GM23338 (cell line): ENCODE results near the gene NTM. TPM values are rescaled to one million over a fixed set of nuclear protein-coding genes. Genes with fewer than 3 reads are reported as not detected.

Experiments used
- ATAC-seq: fragments of 200-7000 bp; cut with Tn5 transposase; 3 replicates; pipeline ENCODE4 v1.9.1; 2020
- DNase-seq: peaks from one replicate; pipeline ENCODE4 v3.0.0-alpha.2; 2015; ENCODE audit warnings: low spot score
- H2AFZ ChIP-seq: fragments of 200-600 bp; sonication (generic); 2 replicates; pipeline ENCODE4 v1.8.0; 2016; ENCODE audit warnings: antibody characterized with exemption, mild to moderate bottlenecking, moderate library complexity
- H3F3A ChIP-seq: fragments of 200-600 bp; sonication (generic); replicated peaks from 2 replicates; pipeline ENCODE4 v1.8.0; 2017; ENCODE audit warnings: antibody characterized with exemption, mixed run types, low read depth
- H3K27ac ChIP-seq: fragments of 200-600 bp; sonication (generic); 2 replicates; pipeline ENCODE4 v1.6.1; 2016; ENCODE audit warnings: low read depth
- H3K27me3 ChIP-seq: fragments of 200-600 bp; sonication (generic); 2 replicates; pipeline ENCODE4 v1.8.0; 2016; ENCODE audit warnings: mild to moderate bottlenecking, mixed run types, moderate library complexity; ENCODE audit not compliant: insufficient read depth
- H3K36me3 ChIP-seq: fragments of 200-600 bp; sonication (generic); 2 replicates; pipeline ENCODE4 v1.8.0; 2016; ENCODE audit warnings: mild to moderate bottlenecking; ENCODE audit not compliant: insufficient read depth
- H3K4me1 ChIP-seq: fragments of 200-600 bp; sonication (generic); 2 replicates; pipeline ENCODE4 v1.8.0; 2016; ENCODE audit warnings: mild to moderate bottlenecking, moderate library complexity; ENCODE audit not compliant: insufficient read depth
- H3K4me2 ChIP-seq: fragments of 200-600 bp; sonication (generic); 2 replicates; pipeline ENCODE4 v1.7.1; 2017; ENCODE audit warnings: mixed run types
- H3K4me3 ChIP-seq: fragments of 200-600 bp; sonication (generic); 2 replicates; pipeline ENCODE4 v1.6.1; 2016; ENCODE audit warnings: mixed run types
- H3K79me2 ChIP-seq: fragments of 200-600 bp; sonication (generic); replicated peaks from 2 replicates; pipeline ENCODE4 v1.8.0; 2017; ENCODE audit warnings: mild to moderate bottlenecking; ENCODE audit not compliant: insufficient read depth
- H3K9me2 ChIP-seq: fragments of 200-600 bp; sonication (generic); 2 replicates; pipeline ENCODE4 v1.8.0; 2017; ENCODE audit not compliant: insufficient read depth
- H4K20me1 ChIP-seq: fragments of 200-600 bp; sonication (generic); replicated peaks from 2 replicates; pipeline ENCODE4 v1.8.0; 2017; ENCODE audit warnings: mild to moderate bottlenecking; ENCODE audit not compliant: insufficient read depth
- H3K27ac Mint-ChIP-seq: 2 replicates; pipeline ENCODE4 v1.8.0; 2020; ENCODE audit warnings: inconsistent platforms, mild to moderate bottlenecking, moderate library complexity, mixed read lengths
- H3K27me3 Mint-ChIP-seq: 3 replicates; pipeline ENCODE4 v1.8.0; 2022; ENCODE audit warnings: low read depth, mild to moderate bottlenecking, moderate library complexity, mixed read lengths, inconsistent platforms; ENCODE audit not compliant: insufficient read depth, poor library complexity
- H3K36me3 Mint-ChIP-seq: 3 replicates; pipeline ENCODE4 v1.8.0; 2021; ENCODE audit warnings: low read depth, mild to moderate bottlenecking, inconsistent platforms, moderate library complexity, mixed read lengths
- H3K4me1 Mint-ChIP-seq: 3 replicates; pipeline ENCODE4 v1.8.0; 2020; ENCODE audit warnings: mild to moderate bottlenecking, inconsistent platforms, mixed read lengths
- H3K4me3 Mint-ChIP-seq: 3 replicates; pipeline ENCODE4 v1.8.0; 2021; ENCODE audit warnings: moderate library complexity, mild to moderate bottlenecking, inconsistent platforms, mixed read lengths
- H3K9me3 Mint-ChIP-seq: 3 replicates; pipeline ENCODE4 v1.8.0; 2020; ENCODE audit warnings: moderate library complexity, mild to moderate bottlenecking, inconsistent platforms, mixed read lengths
- CREB1 ChIP-seq: fragments of 250-450 bp; sonication (Bioruptor Pico); IDR thresholded peaks from 2 replicates; pipeline ENCODE4 v1.5.0; 2020; ENCODE audit warnings: low read depth, mild to moderate bottlenecking, moderate library complexity
- JUNB ChIP-seq: IDR thresholded peaks from one replicate; pipeline ENCODE4 v1.6.1; 2016; ENCODE audit warnings: antibody characterized with exemption; ENCODE audit not compliant: unreplicated experiment
- POLR2AphosphoS5 ChIP-seq: IDR thresholded peaks from 2 replicates; pipeline ENCODE4 v1.6.1; 2016; ENCODE audit warnings: antibody characterized with exemption, low read depth
- ZNF114 ChIP-seq: fragments of 250-450 bp; sonication (Bioruptor Pico); IDR thresholded peaks from 2 replicates; pipeline ENCODE4 v1.5.0; 2020; ENCODE audit warnings: mild to moderate bottlenecking, moderate library complexity
- polyA plus RNA-seq: library from polyadenylated mRNA; unstranded; fragments of >200 nt; fragmentation: Nextera tagmentation; extraction: Ambion mirVana; gene quantifications from 2 replicates; pipeline ENCODE4 v1.2.1, GENCODE V29; 2016
- total RNA-seq: library from RNA; depleted of rRNA; stranded (reverse); fragments of >200 nt; shearing (Covaris generic); gene quantifications from 2 replicates; pipeline ENCODE4 v1.2.3, GENCODE V29; 2014
- TF ChIP-seq, protein P1 (sequence below): fragments of 250-450 bp; sonication (Bioruptor Pico); IDR thresholded peaks from 2 replicates; pipeline ENCODE4 v1.5.0; 2020; ENCODE audit warnings: mild to moderate bottlenecking, moderate library complexity
- TF ChIP-seq, protein P2 (sequence below), 2 experiments: fragments of 200-600 bp in 1 of 2; sonication (generic) in 1 of 2; conservative IDR thresholded peaks; 2 replicates each; pipeline versions ENCODE4 v1.5.1 to v1.6.1; 2016 to 2017; ENCODE audit warnings: antibody characterized with exemption in 2 of 2, low read depth in 2 of 2, mild to moderate bottlenecking in 2 of 2, moderate library complexity in 1 of 2
- TF ChIP-seq, protein P3 (sequence below): IDR thresholded peaks from 2 replicates; pipeline ENCODE4 v1.6.1; 2016; ENCODE audit warnings: antibody characterized with exemption
- TF ChIP-seq, protein P4 (sequence below): IDR thresholded peaks from one replicate; pipeline ENCODE4 v1.6.1; 2018; ENCODE audit warnings: antibody characterized with exemption; ENCODE audit not compliant: unreplicated experiment

Gene NTM
- total and polyA plus RNA-seq, 2 experiments from 2014 or later: 10.6 to 14.6 TPM

DNA sequence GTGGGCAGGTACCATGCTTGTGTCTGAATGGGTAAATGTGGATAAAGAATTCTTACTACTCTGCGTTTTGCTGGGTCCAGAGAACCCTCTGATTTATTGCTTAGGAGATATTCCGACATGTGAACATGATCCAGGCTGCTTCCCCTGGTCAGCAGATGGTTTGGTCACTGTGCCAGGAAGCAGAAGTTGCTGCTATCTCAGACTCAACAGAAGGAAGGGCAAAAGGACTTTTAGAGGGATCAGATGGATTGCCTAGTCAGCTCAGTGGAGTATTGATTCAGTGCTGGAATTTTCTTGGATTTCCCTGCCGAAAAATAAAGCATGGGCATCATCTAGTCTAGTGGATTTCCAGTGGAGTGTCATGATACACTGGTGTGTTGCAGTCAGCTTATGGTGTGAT, 440.1 kb downstream of the NTM start (continued):
- TF ChIP-seq, protein P1, sequence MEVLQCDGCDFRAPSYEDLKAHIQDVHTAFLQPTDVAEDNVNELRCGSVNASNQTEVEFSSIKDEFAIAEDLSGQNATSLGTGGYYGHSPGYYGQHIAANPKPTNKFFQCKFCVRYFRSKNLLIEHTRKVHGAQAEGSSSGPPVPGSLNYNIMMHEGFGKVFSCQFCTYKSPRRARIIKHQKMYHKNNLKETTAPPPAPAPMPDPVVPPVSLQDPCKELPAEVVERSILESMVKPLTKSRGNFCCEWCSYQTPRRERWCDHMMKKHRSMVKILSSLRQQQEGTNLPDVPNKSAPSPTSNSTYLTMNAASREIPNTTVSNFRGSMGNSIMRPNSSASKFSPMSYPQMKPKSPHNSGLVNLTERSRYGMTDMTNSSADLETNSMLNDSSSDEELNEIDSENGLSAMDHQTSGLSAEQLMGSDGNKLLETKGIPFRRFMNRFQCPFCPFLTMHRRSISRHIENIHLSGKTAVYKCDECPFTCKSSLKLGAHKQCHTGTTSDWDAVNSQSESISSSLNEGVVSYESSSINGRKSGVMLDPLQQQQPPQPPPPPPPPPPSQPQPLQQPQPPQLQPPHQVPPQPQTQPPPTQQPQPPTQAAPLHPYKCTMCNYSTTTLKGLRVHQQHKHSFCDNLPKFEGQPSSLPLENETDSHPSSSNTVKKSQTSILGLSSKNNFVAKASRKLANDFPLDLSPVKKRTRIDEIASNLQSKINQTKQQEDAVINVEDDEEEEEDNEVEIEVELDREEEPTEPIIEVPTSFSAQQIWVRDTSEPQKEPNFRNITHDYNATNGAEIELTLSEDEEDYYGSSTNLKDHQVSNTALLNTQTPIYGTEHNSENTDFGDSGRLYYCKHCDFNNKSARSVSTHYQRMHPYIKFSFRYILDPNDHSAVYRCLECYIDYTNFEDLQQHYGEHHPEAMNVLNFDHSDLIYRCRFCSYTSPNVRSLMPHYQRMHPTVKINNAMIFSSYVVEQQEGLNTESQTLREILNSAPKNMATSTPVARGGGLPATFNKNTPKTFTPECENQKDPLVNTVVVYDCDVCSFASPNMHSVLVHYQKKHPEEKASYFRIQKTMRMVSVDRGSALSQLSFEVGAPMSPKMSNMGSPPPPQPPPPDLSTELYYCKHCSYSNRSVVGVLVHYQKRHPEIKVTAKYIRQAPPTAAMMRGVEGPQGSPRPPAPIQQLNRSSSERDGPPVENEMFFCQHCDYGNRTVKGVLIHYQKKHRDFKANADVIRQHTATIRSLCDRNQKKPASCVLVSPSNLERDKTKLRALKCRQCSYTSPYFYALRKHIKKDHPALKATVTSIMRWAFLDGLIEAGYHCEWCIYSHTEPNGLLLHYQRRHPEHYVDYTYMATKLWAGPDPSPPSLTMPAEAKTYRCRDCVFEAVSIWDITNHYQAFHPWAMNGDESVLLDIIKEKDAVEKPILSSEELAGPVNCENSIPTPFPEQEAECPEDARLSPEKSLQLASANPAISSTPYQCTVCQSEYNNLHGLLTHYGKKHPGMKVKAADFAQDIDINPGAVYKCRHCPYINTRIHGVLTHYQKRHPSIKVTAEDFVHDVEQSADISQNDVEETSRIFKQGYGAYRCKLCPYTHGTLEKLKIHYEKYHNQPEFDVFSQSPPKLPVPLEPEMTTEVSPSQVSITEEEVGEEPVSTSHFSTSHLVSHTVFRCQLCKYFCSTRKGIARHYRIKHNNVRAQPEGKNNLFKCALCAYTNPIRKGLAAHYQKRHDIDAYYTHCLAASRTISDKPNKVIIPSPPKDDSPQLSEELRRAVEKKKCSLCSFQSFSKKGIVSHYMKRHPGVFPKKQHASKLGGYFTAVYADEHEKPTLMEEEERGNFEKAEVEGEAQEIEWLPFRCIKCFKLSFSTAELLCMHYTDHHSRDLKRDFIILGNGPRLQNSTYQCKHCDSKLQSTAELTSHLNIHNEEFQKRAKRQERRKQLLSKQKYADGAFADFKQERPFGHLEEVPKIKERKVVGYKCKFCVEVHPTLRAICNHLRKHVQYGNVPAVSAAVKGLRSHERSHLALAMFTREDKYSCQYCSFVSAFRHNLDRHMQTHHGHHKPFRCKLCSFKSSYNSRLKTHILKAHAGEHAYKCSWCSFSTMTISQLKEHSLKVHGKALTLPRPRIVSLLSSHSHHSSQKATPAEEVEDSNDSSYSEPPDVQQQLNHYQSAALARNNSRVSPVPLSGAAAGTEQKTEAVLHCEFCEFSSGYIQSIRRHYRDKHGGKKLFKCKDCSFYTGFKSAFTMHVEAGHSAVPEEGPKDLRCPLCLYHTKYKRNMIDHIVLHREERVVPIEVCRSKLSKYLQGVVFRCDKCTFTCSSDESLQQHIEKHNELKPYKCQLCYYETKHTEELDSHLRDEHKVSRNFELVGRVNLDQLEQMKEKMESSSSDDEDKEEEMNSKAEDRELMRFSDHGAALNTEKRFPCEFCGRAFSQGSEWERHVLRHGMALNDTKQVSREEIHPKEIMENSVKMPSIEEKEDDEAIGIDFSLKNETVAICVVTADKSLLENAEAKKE (CRISPR knock-in tag): no peak
- TF ChIP-seq, protein P2, sequence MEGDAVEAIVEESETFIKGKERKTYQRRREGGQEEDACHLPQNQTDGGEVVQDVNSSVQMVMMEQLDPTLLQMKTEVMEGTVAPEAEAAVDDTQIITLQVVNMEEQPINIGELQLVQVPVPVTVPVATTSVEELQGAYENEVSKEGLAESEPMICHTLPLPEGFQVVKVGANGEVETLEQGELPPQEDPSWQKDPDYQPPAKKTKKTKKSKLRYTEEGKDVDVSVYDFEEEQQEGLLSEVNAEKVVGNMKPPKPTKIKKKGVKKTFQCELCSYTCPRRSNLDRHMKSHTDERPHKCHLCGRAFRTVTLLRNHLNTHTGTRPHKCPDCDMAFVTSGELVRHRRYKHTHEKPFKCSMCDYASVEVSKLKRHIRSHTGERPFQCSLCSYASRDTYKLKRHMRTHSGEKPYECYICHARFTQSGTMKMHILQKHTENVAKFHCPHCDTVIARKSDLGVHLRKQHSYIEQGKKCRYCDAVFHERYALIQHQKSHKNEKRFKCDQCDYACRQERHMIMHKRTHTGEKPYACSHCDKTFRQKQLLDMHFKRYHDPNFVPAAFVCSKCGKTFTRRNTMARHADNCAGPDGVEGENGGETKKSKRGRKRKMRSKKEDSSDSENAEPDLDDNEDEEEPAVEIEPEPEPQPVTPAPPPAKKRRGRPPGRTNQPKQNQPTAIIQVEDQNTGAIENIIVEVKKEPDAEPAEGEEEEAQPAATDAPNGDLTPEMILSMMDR (conservative IDR thresholded peaks at IDR 0.05; ENCODE audit: low read depth in 2 of 2): no peak

DNA sequence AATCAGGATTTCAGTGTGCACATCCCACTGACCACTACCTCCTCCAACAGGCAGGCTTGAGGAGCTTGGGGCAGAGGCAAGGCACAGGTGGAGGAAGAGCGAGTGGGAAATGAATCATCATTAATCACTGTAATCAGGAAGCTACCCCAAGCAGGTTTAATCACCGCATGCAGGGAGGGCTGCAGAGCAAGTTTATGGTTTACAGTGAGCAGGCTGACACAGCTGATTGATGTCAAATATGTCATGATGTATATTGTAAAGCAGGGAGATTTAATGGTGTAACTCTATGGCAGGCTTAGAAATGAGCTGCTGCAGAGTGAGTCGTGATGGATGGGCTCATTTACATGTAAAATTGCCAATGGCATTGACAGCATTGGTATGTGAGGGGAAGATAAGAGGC, 441.0 kb downstream of the NTM start:
- H3K27me3 ChIP-seq: no peaks in the 10 kb centered on the region
- H3K4me2 ChIP-seq: no peak overlapping the region
- H3K79me2 ChIP-seq: no peaks in the 10 kb centered on the region
- Mint-ChIP-seq H3K4me1 (peaks cover 21% of the 10 kb centered on the region), H3K36me3 (no peaks in the 10 kb centered on the region), H3K9me3 (no peaks in the 10 kb centered on the region), H3K27ac (no peak overlapping the region), H3K27me3 (peaks cover 5% of the 10 kb centered on the region), H3K4me3 (no peak overlapping the region)
- no peaks in the 10 kb centered on the region for H4K20me1 ChIP-seq
- no peak for DNase-seq
- no peaks in the 10 kb centered on the region for H3K36me3 ChIP-seq
- H3K9me2 ChIP-seq: no peaks in the 10 kb centered on the region; the same call in 1 of the 2 replicates
- H3K27ac ChIP-seq: no peak overlapping the region
- no peak overlapping the region for H3K4me3 ChIP-seq
- no peak for ATAC-seq
- no peaks in the 10 kb centered on the region for H3F3A ChIP-seq
- TF ChIP-seq POLR2AphosphoS5: no peak
- TF ChIP-seq, protein P3, sequence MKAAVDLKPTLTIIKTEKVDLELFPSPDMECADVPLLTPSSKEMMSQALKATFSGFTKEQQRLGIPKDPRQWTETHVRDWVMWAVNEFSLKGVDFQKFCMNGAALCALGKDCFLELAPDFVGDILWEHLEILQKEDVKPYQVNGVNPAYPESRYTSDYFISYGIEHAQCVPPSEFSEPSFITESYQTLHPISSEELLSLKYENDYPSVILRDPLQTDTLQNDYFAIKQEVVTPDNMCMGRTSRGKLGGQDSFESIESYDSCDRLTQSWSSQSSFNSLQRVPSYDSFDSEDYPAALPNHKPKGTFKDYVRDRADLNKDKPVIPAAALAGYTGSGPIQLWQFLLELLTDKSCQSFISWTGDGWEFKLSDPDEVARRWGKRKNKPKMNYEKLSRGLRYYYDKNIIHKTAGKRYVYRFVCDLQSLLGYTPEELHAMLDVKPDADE: no peak
- TF ChIP-seq JUNB: no peak
- TF ChIP-seq, protein P4, sequence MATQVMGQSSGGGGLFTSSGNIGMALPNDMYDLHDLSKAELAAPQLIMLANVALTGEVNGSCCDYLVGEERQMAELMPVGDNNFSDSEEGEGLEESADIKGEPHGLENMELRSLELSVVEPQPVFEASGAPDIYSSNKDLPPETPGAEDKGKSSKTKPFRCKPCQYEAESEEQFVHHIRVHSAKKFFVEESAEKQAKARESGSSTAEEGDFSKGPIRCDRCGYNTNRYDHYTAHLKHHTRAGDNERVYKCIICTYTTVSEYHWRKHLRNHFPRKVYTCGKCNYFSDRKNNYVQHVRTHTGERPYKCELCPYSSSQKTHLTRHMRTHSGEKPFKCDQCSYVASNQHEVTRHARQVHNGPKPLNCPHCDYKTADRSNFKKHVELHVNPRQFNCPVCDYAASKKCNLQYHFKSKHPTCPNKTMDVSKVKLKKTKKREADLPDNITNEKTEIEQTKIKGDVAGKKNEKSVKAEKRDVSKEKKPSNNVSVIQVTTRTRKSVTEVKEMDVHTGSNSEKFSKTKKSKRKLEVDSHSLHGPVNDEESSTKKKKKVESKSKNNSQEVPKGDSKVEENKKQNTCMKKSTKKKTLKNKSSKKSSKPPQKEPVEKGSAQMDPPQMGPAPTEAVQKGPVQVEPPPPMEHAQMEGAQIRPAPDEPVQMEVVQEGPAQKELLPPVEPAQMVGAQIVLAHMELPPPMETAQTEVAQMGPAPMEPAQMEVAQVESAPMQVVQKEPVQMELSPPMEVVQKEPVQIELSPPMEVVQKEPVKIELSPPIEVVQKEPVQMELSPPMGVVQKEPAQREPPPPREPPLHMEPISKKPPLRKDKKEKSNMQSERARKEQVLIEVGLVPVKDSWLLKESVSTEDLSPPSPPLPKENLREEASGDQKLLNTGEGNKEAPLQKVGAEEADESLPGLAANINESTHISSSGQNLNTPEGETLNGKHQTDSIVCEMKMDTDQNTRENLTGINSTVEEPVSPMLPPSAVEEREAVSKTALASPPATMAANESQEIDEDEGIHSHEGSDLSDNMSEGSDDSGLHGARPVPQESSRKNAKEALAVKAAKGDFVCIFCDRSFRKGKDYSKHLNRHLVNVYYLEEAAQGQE: no peak
- TF ChIP-seq, protein P2 (conservative IDR thresholded peaks at IDR 0.05; ENCODE audit: low read depth in 2 of 2): no peak
- no peak for TF ChIP-seq CREB1 (CRISPR knock-in tag)
- no peak for TF ChIP-seq ZNF114 (CRISPR knock-in tag)
- H3K4me1 ChIP-seq: peaks cover 28% of the 10 kb centered on the region
- H2AFZ ChIP-seq: no peak overlapping the region
